ENCODE results near the gene TIAL1. TPM values are rescaled to one million over a fixed set of nuclear protein-coding genes. Genes with fewer than 3 reads are reported as not detected.

The TIAL1 gene
- total and polyA plus RNA-seq, 2 of the 13 experiments (the other 11 are each of a cell fraction or from before 2014, with no cell fraction given), result 31.5 to 148 TPM

DNA sequence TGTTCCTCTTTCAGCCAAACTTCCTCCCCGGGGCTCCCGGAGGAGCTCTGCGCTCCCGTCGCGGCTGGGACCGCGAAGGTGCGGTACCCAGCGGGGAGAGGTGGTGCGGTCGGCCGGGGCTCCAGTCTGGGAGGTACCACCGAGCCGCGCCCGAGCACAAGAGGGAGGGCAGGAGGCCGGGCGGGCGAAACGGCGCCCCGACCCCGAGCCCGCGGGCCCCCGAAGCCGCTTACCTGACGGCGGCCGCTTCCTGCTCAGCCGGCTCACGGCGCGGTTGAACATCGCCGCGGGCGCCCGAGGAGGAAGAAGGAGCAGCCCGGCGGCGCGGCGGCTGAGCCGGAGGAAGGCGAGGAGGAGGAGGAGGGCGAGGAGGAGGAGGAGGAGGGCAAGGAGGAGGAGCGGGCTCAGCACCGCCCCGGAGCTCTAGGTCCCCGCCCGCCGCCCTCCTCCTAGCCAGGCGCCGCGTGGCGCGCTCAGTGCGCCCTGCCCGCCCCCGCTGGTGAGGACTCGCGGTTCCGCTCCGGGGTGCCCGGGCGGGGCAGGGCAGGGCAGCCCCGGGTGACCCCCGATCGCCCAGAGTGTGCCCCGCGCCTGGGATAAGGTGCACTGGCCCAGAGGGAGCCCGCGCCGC lies 54.3 kb downstream of the TIAL1 start, which contains the start of gene RGS10 (continued):
- TF ChIP-seq, protein P1, sequence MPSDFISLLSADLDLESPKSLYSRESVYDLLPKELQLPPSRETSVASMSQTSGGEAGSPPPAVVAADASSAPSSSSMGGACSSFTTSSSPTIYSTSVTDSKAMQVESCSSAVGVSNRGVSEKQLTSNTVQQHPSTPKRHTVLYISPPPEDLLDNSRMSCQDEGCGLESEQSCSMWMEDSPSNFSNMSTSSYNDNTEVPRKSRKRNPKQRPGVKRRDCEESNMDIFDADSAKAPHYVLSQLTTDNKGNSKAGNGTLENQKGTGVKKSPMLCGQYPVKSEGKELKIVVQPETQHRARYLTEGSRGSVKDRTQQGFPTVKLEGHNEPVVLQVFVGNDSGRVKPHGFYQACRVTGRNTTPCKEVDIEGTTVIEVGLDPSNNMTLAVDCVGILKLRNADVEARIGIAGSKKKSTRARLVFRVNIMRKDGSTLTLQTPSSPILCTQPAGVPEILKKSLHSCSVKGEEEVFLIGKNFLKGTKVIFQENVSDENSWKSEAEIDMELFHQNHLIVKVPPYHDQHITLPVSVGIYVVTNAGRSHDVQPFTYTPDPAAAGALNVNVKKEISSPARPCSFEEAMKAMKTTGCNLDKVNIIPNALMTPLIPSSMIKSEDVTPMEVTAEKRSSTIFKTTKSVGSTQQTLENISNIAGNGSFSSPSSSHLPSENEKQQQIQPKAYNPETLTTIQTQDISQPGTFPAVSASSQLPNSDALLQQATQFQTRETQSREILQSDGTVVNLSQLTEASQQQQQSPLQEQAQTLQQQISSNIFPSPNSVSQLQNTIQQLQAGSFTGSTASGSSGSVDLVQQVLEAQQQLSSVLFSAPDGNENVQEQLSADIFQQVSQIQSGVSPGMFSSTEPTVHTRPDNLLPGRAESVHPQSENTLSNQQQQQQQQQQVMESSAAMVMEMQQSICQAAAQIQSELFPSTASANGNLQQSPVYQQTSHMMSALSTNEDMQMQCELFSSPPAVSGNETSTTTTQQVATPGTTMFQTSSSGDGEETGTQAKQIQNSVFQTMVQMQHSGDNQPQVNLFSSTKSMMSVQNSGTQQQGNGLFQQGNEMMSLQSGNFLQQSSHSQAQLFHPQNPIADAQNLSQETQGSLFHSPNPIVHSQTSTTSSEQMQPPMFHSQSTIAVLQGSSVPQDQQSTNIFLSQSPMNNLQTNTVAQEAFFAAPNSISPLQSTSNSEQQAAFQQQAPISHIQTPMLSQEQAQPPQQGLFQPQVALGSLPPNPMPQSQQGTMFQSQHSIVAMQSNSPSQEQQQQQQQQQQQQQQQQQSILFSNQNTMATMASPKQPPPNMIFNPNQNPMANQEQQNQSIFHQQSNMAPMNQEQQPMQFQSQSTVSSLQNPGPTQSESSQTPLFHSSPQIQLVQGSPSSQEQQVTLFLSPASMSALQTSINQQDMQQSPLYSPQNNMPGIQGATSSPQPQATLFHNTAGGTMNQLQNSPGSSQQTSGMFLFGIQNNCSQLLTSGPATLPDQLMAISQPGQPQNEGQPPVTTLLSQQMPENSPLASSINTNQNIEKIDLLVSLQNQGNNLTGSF (CRISPR knock-in tag; IDR thresholded peaks at IDR 0.05), result no peak

DNA sequence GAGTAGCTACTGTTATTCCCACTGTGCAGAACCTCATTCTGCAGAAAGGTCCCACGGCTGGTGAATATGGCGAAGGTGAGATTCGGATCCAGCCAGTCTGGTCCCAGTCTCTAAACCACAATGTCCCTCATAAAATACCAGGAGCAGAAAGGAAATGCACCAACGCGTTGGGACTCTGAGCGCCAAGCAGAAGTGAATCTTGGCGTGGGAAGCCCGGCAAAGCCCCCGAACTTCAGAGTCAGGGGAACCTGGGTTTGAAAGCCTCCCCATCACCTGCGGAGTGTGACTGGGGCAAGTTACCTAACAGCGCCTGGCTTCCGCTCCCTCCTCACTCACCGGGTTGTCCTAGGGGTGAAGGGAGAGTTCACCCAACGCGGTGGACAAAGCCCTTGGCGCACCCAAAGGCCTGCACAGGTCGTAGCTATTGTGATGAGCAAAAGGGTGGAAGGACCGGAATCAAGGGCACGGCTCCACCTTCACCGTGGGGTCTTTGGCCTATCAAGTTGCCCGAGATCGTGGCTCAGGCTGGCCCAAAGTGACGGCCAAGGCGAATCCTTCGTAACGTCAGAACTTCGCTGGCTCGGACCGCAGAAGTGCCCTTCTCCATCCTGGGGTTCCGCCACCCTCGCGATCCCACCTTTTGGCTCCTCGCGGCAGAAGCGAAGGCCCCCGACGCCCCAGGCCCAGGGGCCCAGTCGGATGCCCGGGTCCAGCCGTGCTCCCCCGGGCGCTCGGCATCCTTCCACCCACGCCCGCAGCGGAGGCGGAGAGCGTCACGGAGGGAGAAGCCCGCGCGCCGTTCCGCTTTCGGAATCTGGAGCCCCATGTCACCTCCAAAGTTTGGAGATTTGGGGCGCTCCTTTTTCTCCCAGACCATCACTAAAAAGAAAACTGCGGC lies 55.1 kb downstream of the TIAL1 start:
- Histone ChIP-seq H3K27ac (ENCODE audit: extremely low read length, insufficient read depth, low read length) (no peak overlapping the region), H3K4me1 (ENCODE audit: insufficient read depth, low read length) (peaks cover 31% of the 10 kb centered on the region), H3K79me2 (ENCODE audit: insufficient read depth, low read length) (no peaks in the 10 kb centered on the region), H3K9ac (ENCODE audit: insufficient read depth, low read depth, low read length) (no peak overlapping the region), H2AFZ (ENCODE audit: low read length) (no peak overlapping the region), H3K27me3 (ENCODE audit: control insufficient read depth in 1 of 2, insufficient read depth in 2 of 2, low read length in 2 of 2) (peaks cover 6 to 46% of the 10 kb centered on the region in 2 experiments; a peak in 4 of 5 replicates), H3K36me3 (replicated peaks in 1 of 2; ENCODE audit: control insufficient read depth in 1 of 2, insufficient read depth in 2 of 2, low read length in 2 of 2) (no peaks in the 10 kb centered on the region), H3K4me2 (ENCODE audit: low read depth, low read length) (no peak overlapping the region), H3K9me3 (ENCODE audit: low read length) (no peaks in the 10 kb centered on the region), H4K20me1 (ENCODE audit: insufficient read depth, low read length) (no peaks in the 10 kb centered on the region), H3K4me3 (replicated peaks in 1 of 3; ENCODE audit: insufficient read depth in 1 of 3, low read depth in 2 of 3, low read length in 3 of 3) (peak overlapping the region in 2 of 3 experiments; percentile 46 to 71; a peak in 2 of 6 replicates)
- in situ Hi-C loops (cut with HindIII; ENCODE audit: extremely low pct_ligation_motif_present, low pct_unique_long_range_greater_than_20kb) (loop anchor here (5.0 to 25.0 kb wide), 2 partner anchors 39 to 354 kb away; partner anchors contain the start of gene PRDX3), intact Hi-C loops (cut with micrococcal nuclease; ENCODE audit: unreplicated experiment) (loop anchor here (5.0 kb wide), 1 partner anchor 44 kb away; no protein-coding TSS in a partner anchor)
- ChIA-PET POLR2A (no interaction called here), CTCF (ENCODE audit: low intra/inter-chr PET ratio, low total read pairs) (no interaction called here)
- DNase-seq (ENCODE audit: low spot score) (no peak), ATAC-seq (no peak), FAIRE-seq (no peak)
- no TSS peak for BruUV-seq (replicated peaks)
- 90% methylated on average over 55 of the region's 57 CpGs for WGBS (ENCODE audit: low lambda C conversion rate)
- TF ChIP-seq SMYD3 (CRISPR knock-in tag; IDR thresholded peaks at IDR 0.05) (no peak), SRF (IDR thresholded peaks at IDR 0.05; ENCODE audit: low read depth, low read length) (no peak), ZNF546 (CRISPR knock-in tag; conservative IDR thresholded peaks at IDR 0.05) (no peak), ZNF121 (CRISPR knock-in tag; IDR thresholded peaks at IDR 0.05) (no peak), TOE1 (CRISPR knock-in tag; IDR thresholded peaks at IDR 0.05) (no peak), ZNF343 (CRISPR knock-in tag; IDR thresholded peaks at IDR 0.05) (no peak), AKAP8 (CRISPR knock-in tag; IDR thresholded peaks at IDR 0.05) (no peak), PITX1 (CRISPR knock-in tag; IDR thresholded peaks at IDR 0.05) (no peak), MATR3 (CRISPR knock-in tag; IDR thresholded peaks at IDR 0.05) (no peak)

Measured in HepG2 (cell line).